ENCODE measurements around the gene ECE1.
A peak's percentile ranks its signal among the peaks of the same experiment; 100 is the strongest.

The ECE1 gene

GRCh38 chr1:21296509-21297354, 6.5 kb upstream of the ECE1 start:
- Histone ChIP-seq H3K27ac (ENCODE audit: low read depth, low read length) (no peak overlapping the region), H3K9ac (ENCODE audit: low read length) (no peak overlapping the region), H3K4me1 (ENCODE audit: control insufficient read depth, insufficient read depth, low read length) (peaks cover 29% of the 10 kb centered on the region), H3K9me3 (ENCODE audit: control insufficient read depth, insufficient read depth, low read depth, low read length) (no peaks in the 10 kb centered on the region), H3K36me3 (ENCODE audit: control insufficient read depth, insufficient read depth, low read length) (no peaks in the 10 kb centered on the region), H3K4me3 (ENCODE audit: low read depth, low read length) (no peak overlapping the region), H3K27me3 (ENCODE audit: control insufficient read depth, insufficient read depth, low read length) (no peaks in the 10 kb centered on the region)

GRCh38 chr1:21295545-21295944, 5.3 kb upstream of the ECE1 start:
- Histone ChIP-seq H3K4me3 (ENCODE audit: low read depth, low read length) (no peak overlapping the region), H3K36me3 (ENCODE audit: control insufficient read depth, insufficient read depth, low read length) (no peaks in the 10 kb centered on the region), H3K4me1 (ENCODE audit: control insufficient read depth, insufficient read depth, low read length) (peaks cover 37% of the 10 kb centered on the region), H3K27ac (ENCODE audit: low read depth, low read length) (no peak overlapping the region), H3K9ac (ENCODE audit: low read length) (no peak overlapping the region), H3K27me3 (ENCODE audit: control insufficient read depth, insufficient read depth, low read length) (no peaks in the 10 kb centered on the region), H3K9me3 (ENCODE audit: control insufficient read depth, insufficient read depth, low read depth, low read length) (no peaks in the 10 kb centered on the region)

DNA sequence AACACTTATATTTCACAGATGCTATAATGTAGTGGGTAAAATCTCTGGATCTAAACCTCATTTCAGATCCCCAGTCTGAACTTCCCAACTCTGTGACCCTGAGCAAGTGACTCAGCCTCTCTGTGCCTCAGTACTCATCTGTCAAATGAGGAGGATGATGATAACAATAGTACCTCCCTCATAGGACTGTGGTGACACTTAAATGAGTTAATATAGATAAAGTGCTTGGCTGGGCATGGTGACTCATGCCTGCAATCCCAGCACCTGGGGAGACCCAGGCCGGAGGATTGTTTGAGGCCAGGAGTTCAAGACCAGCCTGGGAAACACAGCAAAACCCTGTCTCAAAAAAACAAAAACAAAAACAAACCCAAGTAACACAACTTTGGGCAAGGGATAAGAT, 4.7 kb upstream of the ECE1 start:
- Histone ChIP-seq H3K27me3 (ENCODE audit: control insufficient read depth, insufficient read depth, low read length) (no peaks in the 10 kb centered on the region), H3K27ac (ENCODE audit: low read depth, low read length) (no peak overlapping the region), H3K4me3 (ENCODE audit: low read depth, low read length) (no peak overlapping the region), H3K36me3 (ENCODE audit: control insufficient read depth, insufficient read depth, low read length) (no peaks in the 10 kb centered on the region), H3K4me1 (ENCODE audit: control insufficient read depth, insufficient read depth, low read length) (peaks cover 36% of the 10 kb centered on the region), H3K9ac (ENCODE audit: low read length) (no peak overlapping the region), H3K9me3 (ENCODE audit: control insufficient read depth, insufficient read depth, low read depth, low read length) (no peaks in the 10 kb centered on the region)

GRCh38 chr1:21294266-21294989, 4.2 kb upstream of the ECE1 start:
- no peak overlapping the region for H3K27ac ChIP-seq (ENCODE audit: low read depth, low read length)
- H3K9me3 ChIP-seq (ENCODE audit: control insufficient read depth, insufficient read depth, low read depth, low read length), result no peaks in the 10 kb centered on the region
- no peak overlapping the region for H3K4me3 ChIP-seq (ENCODE audit: low read depth, low read length)
- H3K9ac ChIP-seq (ENCODE audit: low read length), result no peak overlapping the region
- peaks cover 37% of the 10 kb centered on the region for H3K4me1 ChIP-seq (ENCODE audit: control insufficient read depth, insufficient read depth, low read length)
- H3K27me3 ChIP-seq (ENCODE audit: control insufficient read depth, insufficient read depth, low read length), result no peaks in the 10 kb centered on the region
- H3K36me3 ChIP-seq (ENCODE audit: control insufficient read depth, insufficient read depth, low read length), result no peaks in the 10 kb centered on the region

- Histone ChIP-seq H3K9ac (ENCODE audit: low read length) (no peak overlapping the region), H3K36me3 (ENCODE audit: control insufficient read depth, insufficient read depth, low read length) (no peaks in the 10 kb centered on the region), H3K4me3 (ENCODE audit: low read depth, low read length) (no peak overlapping the region), H3K27ac (ENCODE audit: low read depth, low read length) (no peak overlapping the region), H3K4me1 (ENCODE audit: control insufficient read depth, insufficient read depth, low read length) (peaks cover 41% of the 10 kb centered on the region), H3K9me3 (ENCODE audit: control insufficient read depth, insufficient read depth, low read depth, low read length) (no peaks in the 10 kb centered on the region), H3K27me3 (ENCODE audit: control insufficient read depth, insufficient read depth, low read length) (no peaks in the 10 kb centered on the region)
Measured at GRCh38 chr1:21293537-21294265, 3.4 kb upstream of the ECE1 start.

DNA sequence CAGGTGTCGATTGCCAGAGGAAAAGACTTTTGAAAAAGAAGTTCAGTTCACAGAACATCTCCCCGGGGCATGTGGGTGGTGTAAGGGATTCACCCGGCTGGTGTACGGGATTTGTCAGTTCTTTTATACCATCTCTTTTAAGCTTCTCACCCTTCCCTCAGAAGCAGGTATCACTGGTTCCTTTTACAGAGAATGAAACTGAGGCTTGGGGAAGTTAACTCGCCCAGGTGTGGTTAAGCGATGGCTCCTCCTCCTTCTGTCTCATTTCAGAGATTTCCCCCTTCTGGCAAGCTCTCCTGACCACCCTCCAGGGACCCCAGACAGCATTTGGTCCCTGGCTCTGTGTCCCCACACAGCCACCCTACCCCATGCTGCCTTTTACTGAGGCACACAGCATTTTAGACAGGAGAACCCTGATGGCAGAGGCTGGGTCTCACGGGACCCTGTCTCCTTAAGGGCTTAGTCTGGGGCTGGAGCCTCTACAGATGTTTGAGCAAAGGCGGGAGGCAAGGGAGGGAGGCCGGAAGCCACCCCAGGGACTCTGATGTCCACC, 2.8 kb upstream of the ECE1 start:
- Histone ChIP-seq H3K4me1 (ENCODE audit: control insufficient read depth, insufficient read depth, low read length) (peaks cover 41% of the 10 kb centered on the region), H3K27ac (ENCODE audit: low read depth, low read length) (no peak overlapping the region), H3K4me3 (ENCODE audit: low read depth, low read length) (no peak overlapping the region), H3K36me3 (ENCODE audit: control insufficient read depth, insufficient read depth, low read length) (no peaks in the 10 kb centered on the region), H3K9me3 (ENCODE audit: control insufficient read depth, insufficient read depth, low read depth, low read length) (no peaks in the 10 kb centered on the region), H3K27me3 (ENCODE audit: control insufficient read depth, insufficient read depth, low read length) (no peaks in the 10 kb centered on the region), H3K9ac (ENCODE audit: low read length) (no peak overlapping the region)

- H3K4me1 ChIP-seq (ENCODE audit: control insufficient read depth, insufficient read depth, low read length), result peaks cover 41% of the 10 kb centered on the region
- no peaks in the 10 kb centered on the region for H3K36me3 ChIP-seq (ENCODE audit: control insufficient read depth, insufficient read depth, low read length)
- no peaks in the 10 kb centered on the region for H3K27me3 ChIP-seq (ENCODE audit: control insufficient read depth, insufficient read depth, low read length)
- no peak overlapping the region for H3K27ac ChIP-seq (ENCODE audit: low read depth, low read length)
- H3K4me3 ChIP-seq (ENCODE audit: low read depth, low read length), result no peak overlapping the region
- no peaks in the 10 kb centered on the region for H3K9me3 ChIP-seq (ENCODE audit: control insufficient read depth, insufficient read depth, low read depth, low read length)
- H3K9ac ChIP-seq (ENCODE audit: low read length), result no peak overlapping the region
Measured at GRCh38 chr1:21292503-21292983, 2.3 kb upstream of the ECE1 start.

- H3K9ac ChIP-seq (ENCODE audit: low read length), result no peak overlapping the region
- no peaks in the 10 kb centered on the region for H3K36me3 ChIP-seq (ENCODE audit: control insufficient read depth, insufficient read depth, low read length)
- H3K9me3 ChIP-seq (ENCODE audit: control insufficient read depth, insufficient read depth, low read depth, low read length), result no peaks in the 10 kb centered on the region
- H3K27ac ChIP-seq (ENCODE audit: low read depth, low read length), result no peak overlapping the region
- peaks cover 41% of the 10 kb centered on the region for H3K4me1 ChIP-seq (ENCODE audit: control insufficient read depth, insufficient read depth, low read length)
- no peak overlapping the region for H3K4me3 ChIP-seq (ENCODE audit: low read depth, low read length)
- no peaks in the 10 kb centered on the region for H3K27me3 ChIP-seq (ENCODE audit: control insufficient read depth, insufficient read depth, low read length)
Measured at GRCh38 chr1:21291964-21292363, 1.7 kb upstream of the ECE1 start.

GRCh38 chr1:21291184-21291583, 921 bp upstream of the ECE1 start:
- Histone ChIP-seq H3K4me1 (ENCODE audit: control insufficient read depth, insufficient read depth, low read length) (peaks cover 41% of the 10 kb centered on the region), H3K27ac (ENCODE audit: low read depth, low read length) (no peak overlapping the region; the same call in 1 of the 2 replicates), H3K9me3 (ENCODE audit: control insufficient read depth, insufficient read depth, low read depth, low read length) (no peaks in the 10 kb centered on the region), H3K36me3 (ENCODE audit: control insufficient read depth, insufficient read depth, low read length) (no peaks in the 10 kb centered on the region), H3K27me3 (ENCODE audit: control insufficient read depth, insufficient read depth, low read length) (no peaks in the 10 kb centered on the region), H3K4me3 (ENCODE audit: low read depth, low read length) (peak overlapping the region; percentile 89; the same call in 1 of the 2 replicates), H3K9ac (ENCODE audit: low read length) (no peak overlapping the region)

DNA sequence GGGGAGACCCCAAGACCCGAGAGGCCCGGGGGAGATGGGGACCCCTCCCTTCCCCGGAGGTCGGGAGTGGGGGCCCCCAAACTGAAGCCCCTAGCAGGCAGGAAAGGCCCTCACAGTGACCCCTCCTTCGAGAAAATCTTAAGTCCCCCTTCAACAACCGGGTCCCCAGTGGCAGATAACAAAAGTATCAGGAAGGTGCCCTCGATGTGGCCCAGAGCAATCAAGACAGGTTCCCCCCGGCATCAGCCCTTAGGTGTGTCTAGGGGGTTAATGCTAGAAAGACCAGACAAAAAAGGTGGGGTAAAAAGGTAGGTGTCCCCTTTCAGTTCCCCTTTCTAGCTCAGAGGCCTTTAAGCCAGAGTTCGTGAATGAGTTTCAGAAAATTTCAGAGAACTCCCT, 282 bp upstream of the ECE1 start:
- Histone ChIP-seq H3K4me1 (ENCODE audit: control insufficient read depth, insufficient read depth, low read length) (peaks cover 41% of the 10 kb centered on the region), H3K9me3 (ENCODE audit: control insufficient read depth, insufficient read depth, low read depth, low read length) (no peaks in the 10 kb centered on the region), H3K36me3 (ENCODE audit: control insufficient read depth, insufficient read depth, low read length) (no peaks in the 10 kb centered on the region), H3K4me3 (ENCODE audit: low read depth, low read length) (peak overlapping the region; percentile 89), H3K27me3 (ENCODE audit: control insufficient read depth, insufficient read depth, low read length) (no peaks in the 10 kb centered on the region), H3K9ac (ENCODE audit: low read length) (peak overlapping the region; percentile 30), H3K27ac (ENCODE audit: low read depth, low read length) (no peak overlapping the region; the same call in 1 of the 2 replicates)
